ENCODE data around the gene ADAMTS12. TPM values are rescaled to one million over a fixed set of nuclear protein-coding genes. Genes with fewer than 3 reads are reported as not detected.

ADAMTS12 gene
- total and polyA plus RNA-seq, 10 of the 15 experiments (the other 5 are each of a cell fraction or from before 2014, with no cell fraction given): 0.11 to 35.8 (median 20.7) TPM

DNA sequence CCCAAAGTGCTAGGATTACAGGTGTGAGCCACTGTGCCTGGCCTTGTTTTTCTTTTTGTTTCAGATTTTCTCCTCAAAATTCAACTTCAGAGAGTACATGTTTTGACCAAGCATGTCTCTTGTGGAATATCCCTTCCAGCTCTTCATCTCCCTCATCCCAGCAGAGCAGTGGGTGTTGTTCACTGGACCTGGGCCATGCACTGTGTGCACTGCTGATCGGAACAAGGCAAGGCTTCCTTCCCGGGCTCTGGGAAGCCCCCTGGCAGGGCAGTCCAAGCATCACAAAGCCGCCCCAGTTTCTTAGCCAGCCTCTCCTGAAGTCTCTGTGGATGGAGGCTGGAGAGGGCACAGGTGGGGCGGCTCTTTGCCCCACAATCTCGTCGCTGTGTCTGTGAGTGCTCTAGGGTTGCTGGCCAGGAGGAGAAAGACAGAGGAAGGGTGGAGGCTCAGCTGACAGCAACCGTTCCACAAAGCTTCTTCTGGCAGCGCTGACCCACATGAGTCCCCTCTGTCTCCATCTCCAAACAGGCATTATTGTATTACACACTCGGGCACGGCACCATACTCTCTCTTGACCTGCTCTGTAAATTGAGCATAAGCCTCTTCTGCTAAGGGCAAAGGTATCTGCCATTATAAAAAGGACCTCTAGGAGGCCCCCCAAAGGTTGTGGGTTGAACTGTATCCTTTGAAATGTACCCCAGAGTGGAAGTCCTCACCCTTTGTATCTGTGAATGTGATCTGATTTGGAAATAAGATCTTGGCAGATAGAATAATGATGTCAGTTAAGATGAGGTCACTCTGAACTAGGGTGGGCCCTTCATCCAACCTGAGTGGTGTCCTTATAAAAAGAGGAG is 361.4 kb downstream of the ADAMTS12 start (continued):
- no peak for TF ChIP-seq TCF7 (IDR thresholded peaks at IDR 0.05; ENCODE audit: borderline replicate concordance)

DNA sequence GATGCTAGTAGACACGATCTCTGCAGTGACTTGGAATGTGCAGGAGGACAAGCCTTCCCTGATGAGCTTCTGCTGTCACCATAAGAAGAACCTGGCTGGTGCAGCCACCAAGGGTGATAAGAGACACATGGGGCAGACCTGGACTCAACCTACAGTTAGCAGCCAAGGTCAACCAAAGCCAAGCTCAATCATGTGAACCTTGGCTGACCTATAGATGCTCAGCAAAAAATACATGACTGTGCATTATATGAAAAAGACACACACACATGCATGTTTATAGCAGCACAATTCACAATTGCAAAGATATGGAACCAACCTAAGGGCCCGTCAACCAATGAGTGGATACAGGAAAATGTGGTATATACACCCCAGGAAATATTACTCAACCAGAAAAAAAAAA is 364.1 kb downstream of the ADAMTS12 start:
- Histone ChIP-seq H3K4me3 (no peak overlapping the region), H3K27ac (ENCODE audit: control insufficient read depth, insufficient read depth) (no peak overlapping the region), H3K4me2 (ENCODE audit: control insufficient read depth, insufficient read depth) (no peak overlapping the region), H3K27me3 (replicated peaks in 1 of 2; ENCODE audit: control insufficient read depth in 2 of 2, insufficient read depth in 2 of 2, low read length in 1 of 2) (no peaks in the 10 kb centered on the region), H3K9me3 (replicated peaks; ENCODE audit: control insufficient read depth, insufficient read depth, low read length) (no peaks in the 10 kb centered on the region), H3K79me2 (ENCODE audit: control insufficient read depth, insufficient read depth, low read length) (no peaks in the 10 kb centered on the region), H3K36me3 (ENCODE audit: control insufficient read depth in 2 of 2, insufficient read depth in 2 of 2, low read length in 1 of 2) (no peaks in the 10 kb centered on the region), H4K20me1 (ENCODE audit: control insufficient read depth, insufficient read depth) (no peaks in the 10 kb centered on the region), H3K9ac (ENCODE audit: control insufficient read depth, insufficient read depth, low read length) (no peak overlapping the region), H2AFZ (ENCODE audit: control insufficient read depth, low read depth, low read length) (no peak overlapping the region), H3K4me1 (ENCODE audit: control insufficient read depth, insufficient read depth, low read length) (no peaks in the 10 kb centered on the region)
- no peak for ATAC-seq
- ChIA-PET CTCF (interaction anchor here (0.6 kb wide), 1 partner anchor 150 kb away, joined by 4 read pairs; no protein-coding TSS in a partner anchor), POLR2A (no interaction called here), RAD21 (ENCODE audit: unreplicated experiment) (no interaction called here), SMC1A (ENCODE audit: uncharacterized antibody, unreplicated experiment) (interaction anchor here (0.6 kb wide), 1 partner anchor 145 kb away, joined by 4 read pairs; no protein-coding TSS in a partner anchor)
- no peak for FAIRE-seq
- no TSS peak for BruUV-seq (replicated peaks)
- WGBS (ENCODE audit: insufficient coverage, insufficient replicate concordance, low lambda C conversion rate, missing lambda C conversion rate): 78% methylated on average over 2 of the region's 2 CpGs
- no peak for DNase-seq (ENCODE audit: low read depth, low spot score)
- intact Hi-C loops (cut with micrococcal nuclease; ENCODE audit: unreplicated experiment) (no loop called here), in situ Hi-C loops (cut with MboI) (no loop called here)
- TF ChIP-seq ZNF622 (IDR thresholded peaks at IDR 0.05) (no peak), POLR2A (IDR thresholded peaks at IDR 0.05; ENCODE audit: low read depth, low read length) (no peak), FOXK2 (IDR thresholded peaks at IDR 0.05) (no peak), WRNIP1 (IDR thresholded peaks at IDR 0.05; ENCODE audit: borderline replicate concordance, low read depth, low read length) (no peak), MTA3 (IDR thresholded peaks at IDR 0.05; ENCODE audit: borderline replicate concordance, low read length) (no peak), SREBF2 (IDR thresholded peaks at IDR 0.05; ENCODE audit: low read length) (no peak), EED (IDR thresholded peaks at IDR 0.05; ENCODE audit: low read depth) (no peak), TARDBP (IDR thresholded peaks at IDR 0.05; ENCODE audit: borderline replicate concordance) (no peak)
- TF ChIP-seq, protein P1, sequence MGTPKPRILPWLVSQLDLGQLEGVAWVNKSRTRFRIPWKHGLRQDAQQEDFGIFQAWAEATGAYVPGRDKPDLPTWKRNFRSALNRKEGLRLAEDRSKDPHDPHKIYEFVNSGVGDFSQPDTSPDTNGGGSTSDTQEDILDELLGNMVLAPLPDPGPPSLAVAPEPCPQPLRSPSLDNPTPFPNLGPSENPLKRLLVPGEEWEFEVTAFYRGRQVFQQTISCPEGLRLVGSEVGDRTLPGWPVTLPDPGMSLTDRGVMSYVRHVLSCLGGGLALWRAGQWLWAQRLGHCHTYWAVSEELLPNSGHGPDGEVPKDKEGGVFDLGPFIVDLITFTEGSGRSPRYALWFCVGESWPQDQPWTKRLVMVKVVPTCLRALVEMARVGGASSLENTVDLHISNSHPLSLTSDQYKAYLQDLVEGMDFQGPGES (IDR thresholded peaks at IDR 0.05): no peak
- TF ChIP-seq, protein P2, sequence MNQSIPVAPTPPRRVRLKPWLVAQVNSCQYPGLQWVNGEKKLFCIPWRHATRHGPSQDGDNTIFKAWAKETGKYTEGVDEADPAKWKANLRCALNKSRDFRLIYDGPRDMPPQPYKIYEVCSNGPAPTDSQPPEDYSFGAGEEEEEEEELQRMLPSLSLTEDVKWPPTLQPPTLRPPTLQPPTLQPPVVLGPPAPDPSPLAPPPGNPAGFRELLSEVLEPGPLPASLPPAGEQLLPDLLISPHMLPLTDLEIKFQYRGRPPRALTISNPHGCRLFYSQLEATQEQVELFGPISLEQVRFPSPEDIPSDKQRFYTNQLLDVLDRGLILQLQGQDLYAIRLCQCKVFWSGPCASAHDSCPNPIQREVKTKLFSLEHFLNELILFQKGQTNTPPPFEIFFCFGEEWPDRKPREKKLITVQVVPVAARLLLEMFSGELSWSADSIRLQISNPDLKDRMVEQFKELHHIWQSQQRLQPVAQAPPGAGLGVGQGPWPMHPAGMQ (IDR thresholded peaks at IDR 0.05; ENCODE audit: borderline replicate concordance): no peak
- TF ChIP-seq, protein P3, sequence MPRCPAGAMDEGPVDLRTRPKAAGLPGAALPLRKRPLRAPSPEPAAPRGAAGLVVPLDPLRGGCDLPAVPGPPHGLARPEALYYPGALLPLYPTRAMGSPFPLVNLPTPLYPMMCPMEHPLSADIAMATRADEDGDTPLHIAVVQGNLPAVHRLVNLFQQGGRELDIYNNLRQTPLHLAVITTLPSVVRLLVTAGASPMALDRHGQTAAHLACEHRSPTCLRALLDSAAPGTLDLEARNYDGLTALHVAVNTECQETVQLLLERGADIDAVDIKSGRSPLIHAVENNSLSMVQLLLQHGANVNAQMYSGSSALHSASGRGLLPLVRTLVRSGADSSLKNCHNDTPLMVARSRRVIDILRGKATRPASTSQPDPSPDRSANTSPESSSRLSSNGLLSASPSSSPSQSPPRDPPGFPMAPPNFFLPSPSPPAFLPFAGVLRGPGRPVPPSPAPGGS (IDR thresholded peaks at IDR 0.05; ENCODE audit: borderline replicate concordance, insufficient read depth, low read depth, low read length, poor library complexity, severe bottlenecking): no peak
- TF ChIP-seq, protein P4, sequence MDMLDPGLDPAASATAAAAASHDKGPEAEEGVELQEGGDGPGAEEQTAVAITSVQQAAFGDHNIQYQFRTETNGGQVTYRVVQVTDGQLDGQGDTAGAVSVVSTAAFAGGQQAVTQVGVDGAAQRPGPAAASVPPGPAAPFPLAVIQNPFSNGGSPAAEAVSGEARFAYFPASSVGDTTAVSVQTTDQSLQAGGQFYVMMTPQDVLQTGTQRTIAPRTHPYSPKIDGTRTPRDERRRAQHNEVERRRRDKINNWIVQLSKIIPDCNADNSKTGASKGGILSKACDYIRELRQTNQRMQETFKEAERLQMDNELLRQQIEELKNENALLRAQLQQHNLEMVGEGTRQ (IDR thresholded peaks at IDR 0.05; ENCODE audit: borderline replicate concordance, low read depth, low read length): no peak
- TF ChIP-seq, protein P5, sequence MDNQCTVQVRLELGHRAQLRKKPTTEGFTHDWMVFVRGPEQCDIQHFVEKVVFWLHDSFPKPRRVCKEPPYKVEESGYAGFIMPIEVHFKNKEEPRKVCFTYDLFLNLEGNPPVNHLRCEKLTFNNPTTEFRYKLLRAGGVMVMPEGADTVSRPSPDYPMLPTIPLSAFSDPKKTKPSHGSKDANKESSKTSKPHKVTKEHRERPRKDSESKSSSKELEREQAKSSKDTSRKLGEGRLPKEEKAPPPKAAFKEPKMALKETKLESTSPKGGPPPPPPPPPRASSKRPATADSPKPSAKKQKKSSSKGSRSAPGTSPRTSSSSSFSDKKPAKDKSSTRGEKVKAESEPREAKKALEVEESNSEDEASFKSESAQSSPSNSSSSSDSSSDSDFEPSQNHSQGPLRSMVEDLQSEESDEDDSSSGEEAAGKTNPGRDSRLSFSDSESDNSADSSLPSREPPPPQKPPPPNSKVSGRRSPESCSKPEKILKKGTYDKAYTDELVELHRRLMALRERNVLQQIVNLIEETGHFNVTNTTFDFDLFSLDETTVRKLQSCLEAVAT (IDR thresholded peaks at IDR 0.05): no peak
- TF ChIP-seq, protein P6, sequence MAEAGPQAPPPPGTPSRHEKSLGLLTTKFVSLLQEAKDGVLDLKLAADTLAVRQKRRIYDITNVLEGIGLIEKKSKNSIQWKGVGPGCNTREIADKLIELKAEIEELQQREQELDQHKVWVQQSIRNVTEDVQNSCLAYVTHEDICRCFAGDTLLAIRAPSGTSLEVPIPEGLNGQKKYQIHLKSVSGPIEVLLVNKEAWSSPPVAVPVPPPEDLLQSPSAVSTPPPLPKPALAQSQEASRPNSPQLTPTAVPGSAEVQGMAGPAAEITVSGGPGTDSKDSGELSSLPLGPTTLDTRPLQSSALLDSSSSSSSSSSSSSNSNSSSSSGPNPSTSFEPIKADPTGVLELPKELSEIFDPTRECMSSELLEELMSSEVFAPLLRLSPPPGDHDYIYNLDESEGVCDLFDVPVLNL (IDR thresholded peaks at IDR 0.05; ENCODE audit: low read depth, low read length): no peak
